Liver (tissue), 9 donors: ENCODE measurements around the gene BORCS5. TPM values are rescaled to one million over a fixed set of nuclear protein-coding genes. Genes with fewer than 3 reads are reported as not detected.
A peak's percentile ranks its signal among the peaks of the same experiment; 100 is the strongest.

Experiments
- DNase-seq: peaks from one replicate; pipeline ENCODE4 v3.0.0-alpha.2; 2017; ENCODE audit warnings: low spot score
- H3K27ac ChIP-seq, 2 donors: one replicate each; pipeline ENCODE4 v1.7.0; 2013; ENCODE audit warnings: inconsistent platforms in 2 of 2, low read length in 2 of 2, control low read depth in 1 of 2, low read depth in 1 of 2, mild to moderate bottlenecking in 1 of 2
- H3K27me3 ChIP-seq, 4 donors: one replicate each; pipeline versions ENCODE4 v1.6.1 to v1.7.0; 2013; ENCODE audit warnings: low read length in 3 of 4, inconsistent platforms in 1 of 4, mild to moderate bottlenecking in 1 of 4, moderate library complexity in 1 of 4; ENCODE audit not compliant: control insufficient read depth in 4 of 4, insufficient read depth in 4 of 4
- H3K36me3 ChIP-seq, 4 donors: one replicate each; pipeline versions ENCODE4 v1.6.1 to v1.7.0; 2013; ENCODE audit warnings: low read length in 3 of 4, mild to moderate bottlenecking in 3 of 4, low read depth in 1 of 4, moderate library complexity in 1 of 4; ENCODE audit not compliant: control insufficient read depth in 4 of 4, insufficient read depth in 3 of 4
- H3K4me1 ChIP-seq, 4 donors: one replicate each; pipeline versions ENCODE4 v1.6.1 to v1.7.0; 2013; ENCODE audit warnings: low read length in 3 of 4, mild to moderate bottlenecking in 3 of 4, moderate library complexity in 1 of 4; ENCODE audit not compliant: control insufficient read depth in 4 of 4, insufficient read depth in 4 of 4
- H3K4me3 ChIP-seq, 3 donors: one replicate each; pipeline versions ENCODE4 v1.6.1 to v1.7.0; 2013; ENCODE audit warnings: low read length in 3 of 3, control low read depth in 1 of 3, low read depth in 1 of 3, mild to moderate bottlenecking in 1 of 3
- H3K9ac ChIP-seq, 2 donors: one replicate each; pipeline ENCODE4 v1.7.0; 2013; ENCODE audit warnings: low read length in 2 of 2, mild to moderate bottlenecking in 2 of 2, moderate library complexity in 2 of 2, control low read depth in 1 of 2, low read depth in 1 of 2
- H3K9me3 ChIP-seq, 4 donors: one replicate each; pipeline versions ENCODE4 v1.6.1 to v1.7.0; 2013; ENCODE audit warnings: low read length in 3 of 4; ENCODE audit not compliant: control insufficient read depth in 4 of 4
- ATF3 ChIP-seq: IDR thresholded peaks from 2 replicates; pipeline ENCODE4 v1.6.1; 2016; ENCODE audit warnings: antibody characterized with exemption
- CTCF ChIP-seq: fragments of 150-350 bp; IDR thresholded peaks from 2 replicates; pipeline ENCODE4 v1.5.1; 2017; ENCODE audit warnings: improper control_type of control experiment, low read depth, low read length; ENCODE audit not compliant: missing input control
- EGR1 ChIP-seq, 2 donors: IDR thresholded peaks; 2 replicates each; pipeline ENCODE4 v1.6.1; 2016 to 2018; ENCODE audit warnings: antibody characterized with exemption in 2 of 2, low read depth in 2 of 2
- FOXA1 ChIP-seq: IDR thresholded peaks from 2 replicates; pipeline ENCODE4 v1.6.1; 2016; ENCODE audit warnings: antibody characterized with exemption
- FOXA2 ChIP-seq: IDR thresholded peaks from 2 replicates; pipeline ENCODE4 v1.6.1; 2016; ENCODE audit warnings: antibody characterized with exemption
- GABPA ChIP-seq, 2 donors: IDR thresholded peaks in 1 of 2; conservative IDR thresholded peaks in 1 of 2; 2 replicates each; pipeline ENCODE4 v1.6.1; 2016; ENCODE audit warnings: antibody characterized with exemption in 2 of 2, mild to moderate bottlenecking in 1 of 2, moderate library complexity in 1 of 2
- HNF4A ChIP-seq, 2 donors: conservative IDR thresholded peaks; 2 replicates each; pipeline ENCODE4 v1.6.1; 2016; ENCODE audit warnings: antibody characterized with exemption in 2 of 2, mild to moderate bottlenecking in 2 of 2
- HNF4G ChIP-seq: IDR thresholded peaks from 2 replicates; pipeline ENCODE4 v1.6.1; 2016; ENCODE audit warnings: antibody characterized with exemption
- JUND ChIP-seq, 2 donors: IDR thresholded peaks; 2 replicates each; pipeline ENCODE4 v1.6.1; 2016; ENCODE audit warnings: antibody characterized with exemption in 2 of 2
- MAX ChIP-seq: IDR thresholded peaks from 2 replicates; pipeline ENCODE4 v1.6.1; 2016; ENCODE audit warnings: antibody characterized with exemption
- NR2F2 ChIP-seq: IDR thresholded peaks from 2 replicates; pipeline ENCODE4 v1.6.1; 2016; ENCODE audit warnings: antibody characterized with exemption
- RAD21 ChIP-seq, 2 donors: IDR thresholded peaks; 2 replicates each; pipeline ENCODE4 v1.6.1; 2016; ENCODE audit warnings: antibody characterized with exemption in 2 of 2, mild to moderate bottlenecking in 2 of 2
- REST ChIP-seq: IDR thresholded peaks from 2 replicates; pipeline ENCODE4 v1.6.1; 2016; ENCODE audit warnings: antibody characterized with exemption, mild to moderate bottlenecking
- RXRA ChIP-seq, 2 donors: IDR thresholded peaks; 2 replicates each; pipeline ENCODE4 v1.6.1; 2017 to 2018; ENCODE audit warnings: antibody characterized with exemption in 2 of 2, mild to moderate bottlenecking in 1 of 2
- SP1 ChIP-seq: IDR thresholded peaks from 2 replicates; pipeline ENCODE4 v1.6.1; 2018; ENCODE audit warnings: antibody characterized with exemption, mild to moderate bottlenecking
- TAF1 ChIP-seq: conservative IDR thresholded peaks from 2 replicates; pipeline ENCODE4 v1.6.1; 2016; ENCODE audit warnings: antibody characterized with exemption, mild to moderate bottlenecking
- YY1 ChIP-seq: IDR thresholded peaks from 2 replicates; pipeline ENCODE4 v1.6.1; 2016; ENCODE audit warnings: antibody characterized with exemption, mild to moderate bottlenecking
- ZBTB33 ChIP-seq: IDR thresholded peaks from 2 replicates; pipeline ENCODE4 v1.6.1; 2016; ENCODE audit warnings: antibody characterized with exemption
- WGBS: extraction: QIAGEN DNeasy Blood & Tissue Kit; methylation state at CpG from one replicate; pipeline ENCODE4 v1.1.7; 2013; 5-methylcytosine and 5-hydroxymethylcytosine counted together
- polyA plus RNA-seq, 2 donors: library from polyadenylated mRNA; stranded (reverse) in 1 of 2; unstranded in 1 of 2; fragments of 200-250 nt in 1 of 2; fragments of >200 nt in 1 of 2; fragmentation: Nextera tagmentation in 1 of 2; extraction: Ambion mirVana in 1 of 2; gene quantifications; one replicate each; pipeline versions ENCODE4 v1.2.1 to v1.2.3, GENCODE V29; 2013 to 2015
- total RNA-seq, 2 donors: library from RNA; depleted of rRNA; stranded (reverse); fragments of >200 nt; gene quantifications; one replicate each; pipeline ENCODE4 v1.2.3, GENCODE V29; 2014
- donor health status: healthy.
- donor health status: healthy.
- donor health status: healthy.
- donor health status: healthy.
- donor health status: healthy.

BORCS5 gene
- total and polyA plus RNA-seq, 4 donors, result 4.5 to 11.4 (median 8.1) TPM

GRCh38 chr12:12505544-12506495, 148.9 kb downstream of the BORCS5 start:
- Histone ChIP-seq H3K27me3 (no peaks in the 10 kb centered on the region), H3K4me1 (peaks cover 7 to 21% (median 12%) of the 10 kb centered on the region in 4 donors), H3K9ac (peak overlapping the region; percentile 56 to 96), H3K36me3 (peaks cover 0 to 4% (median 0%) of the 10 kb centered on the region in 4 donors), H3K4me3 (peak overlapping the region in 1 of 3 donors; percentile 18), H3K9me3 (no peaks in the 10 kb centered on the region), H3K27ac (peak overlapping the region; percentile 88 to 96)
- no peak for DNase-seq
- TF ChIP-seq CTCF (no peak), EGR1 (IDR thresholded peaks at IDR 0.05; ENCODE audit: low read depth in 2 of 2) (peak; percentile 92 to 95), SP1 (peak; percentile 100), HNF4G (no peak), NR2F2 (peak; percentile 88), TAF1 (peak; percentile 52), FOXA1 (peak; percentile 77), FOXA2 (peak; percentile 69), JUND (IDR thresholded peaks at IDR 0.05) (peak; percentile 96), ZBTB33 (peak; percentile 55), RXRA (IDR thresholded peaks at IDR 0.05) (peak; percentile 99 to 100), MAX (peak; percentile 89), YY1 (peak; percentile 85), HNF4A (conservative IDR thresholded peaks at IDR 0.05) (peak; percentile 77 to 82), ATF3 (peak; percentile 89), REST (peak; percentile 86), RAD21 (IDR thresholded peaks at IDR 0.05) (peak; percentile 61 to 75), GABPA (IDR thresholded peaks at IDR 0.05 in 1 of 2, conservative IDR thresholded peaks at IDR 0.05 in 1 of 2) (no peak)
- WGBS, result 29% methylated on average over 11 of the region's 11 CpGs
